Stimulated activated CD4-positive, alpha-beta T cell treated with anti-CD3 and anti-CD28 coated beads, Interleukin-2, amount 100 ng/mL, for 24 hours (primary cell): ENCODE data around the gene CNGB1.
"Not testable (repeated sequence)": the region's sequence is repeated elsewhere in the genome, so short reads cannot be mapped to it uniquely, and the experiment has no call there.

Experiments
- DNase-seq, 2 donors: peaks; one replicate each; pipeline ENCODE4 v3.0.0-alpha.2; 2020

The CNGB1 gene

DNA sequence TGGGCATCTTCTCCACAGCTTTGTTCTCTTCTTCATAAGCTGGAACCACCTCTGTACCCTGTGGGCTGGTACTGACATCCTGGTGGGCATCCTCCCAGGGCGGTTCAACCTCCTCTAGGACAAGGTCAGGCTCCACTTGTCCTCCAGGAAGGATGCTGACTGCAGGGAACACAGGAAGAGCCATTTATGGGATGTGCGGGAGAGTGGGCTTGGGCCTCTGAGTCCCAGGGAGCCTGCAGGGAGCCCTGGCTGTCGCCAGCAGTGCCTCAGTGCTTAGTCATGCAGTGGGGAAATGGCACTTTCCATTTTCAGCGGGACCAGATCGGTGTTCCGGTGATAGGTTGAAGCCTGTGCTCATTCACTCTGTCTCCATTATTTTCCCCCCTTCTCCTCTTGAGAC, 20.5 kb downstream of the CNGB1 start:
- DNase-seq = no peak

DNA sequence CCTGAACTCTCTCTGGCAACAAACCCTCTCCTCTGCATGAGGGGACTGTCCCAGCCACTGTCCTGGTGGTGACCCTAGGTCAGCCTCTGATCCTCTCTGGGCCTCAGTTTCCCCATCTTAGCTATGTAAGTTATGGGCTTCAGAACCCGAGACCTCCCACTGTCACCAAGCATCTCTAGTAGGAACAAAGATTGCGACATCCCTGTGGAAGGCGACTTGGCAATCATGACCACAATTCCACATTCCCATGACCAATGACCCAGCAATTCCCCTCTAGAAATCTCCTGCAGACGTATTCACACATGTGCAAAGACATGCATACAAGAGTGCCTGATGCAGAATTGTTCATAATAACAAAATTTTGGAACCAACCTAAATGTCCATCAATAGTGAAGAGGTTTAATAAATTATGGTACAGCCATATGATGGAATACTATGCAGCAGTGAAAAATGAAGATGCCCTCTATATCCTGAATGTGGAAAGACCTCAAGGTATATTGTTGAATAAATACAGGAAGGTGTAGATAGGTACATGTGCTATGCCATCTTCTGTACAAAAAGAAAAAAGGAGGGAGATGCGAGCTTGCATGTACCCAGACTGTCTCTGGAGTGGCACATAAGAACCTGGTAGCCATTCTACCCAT, 21.2 kb downstream of the CNGB1 start:
- no peak for DNase-seq

- no peak for DNase-seq
Measured at GRCh38 chr16:57949013-57949412, 21.9 kb downstream of the CNGB1 start.

GRCh38 chr16:57948027-57948426, 22.9 kb downstream of the CNGB1 start:
- DNase-seq = no peak

GRCh38 chr16:57947261-57947660, 23.7 kb downstream of the CNGB1 start:
- no peak for DNase-seq

DNA sequence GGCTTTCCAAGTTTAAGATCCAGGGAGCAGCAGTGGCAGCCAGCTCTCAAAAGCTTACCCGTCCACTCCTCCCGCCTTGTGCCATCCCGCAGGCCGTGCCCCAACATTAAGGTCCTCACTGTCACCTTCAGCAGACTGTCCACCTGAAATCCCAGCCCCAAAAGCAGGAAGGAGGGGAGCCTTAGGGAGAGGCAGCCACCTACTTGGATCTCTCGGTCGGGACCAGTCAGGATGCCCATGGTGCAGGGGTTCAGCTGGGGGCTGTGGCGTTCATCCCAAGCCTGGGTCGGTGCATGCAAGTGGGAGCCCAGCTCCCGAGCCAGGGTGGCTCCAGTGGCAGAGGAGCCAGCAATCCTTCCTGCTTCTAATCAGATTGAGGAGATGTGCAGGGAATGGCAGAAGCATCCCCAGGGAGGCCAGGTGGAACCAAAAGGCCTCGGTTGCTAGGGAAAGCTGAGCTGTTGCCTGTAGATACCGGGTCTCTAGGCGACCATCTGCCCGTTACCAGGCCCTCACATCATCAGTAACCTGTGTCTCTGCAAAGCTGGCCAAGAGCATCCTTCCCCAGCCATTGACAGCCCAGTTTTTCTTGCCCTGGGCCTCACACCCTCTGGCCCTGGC, 24.6 kb downstream of the CNGB1 start:
- DNase-seq = no peak

DNA sequence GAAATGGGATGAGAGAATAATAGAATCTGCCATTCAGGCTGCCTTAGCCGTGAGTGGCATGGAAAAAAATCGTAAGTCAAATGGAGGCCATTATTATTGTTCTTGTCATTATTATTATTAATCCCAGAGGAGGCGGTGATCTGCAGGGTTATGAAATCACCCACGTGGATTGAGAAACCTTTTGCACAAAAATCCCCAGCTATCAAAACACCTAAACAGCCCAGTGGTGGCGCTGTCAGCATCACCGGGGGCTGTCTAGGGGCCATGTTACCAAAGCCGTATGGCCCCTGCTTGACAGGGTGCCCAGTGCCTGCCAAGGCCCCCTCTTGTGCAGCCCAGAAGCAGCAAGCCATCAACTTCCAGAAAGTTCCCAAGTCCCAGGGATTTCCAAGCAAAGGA, 25.2 kb downstream of the CNGB1 start:
- no peak for DNase-seq

- DNase-seq = no peak
Measured at GRCh38 chr16:57944970-57945739, 25.8 kb downstream of the CNGB1 start.

GRCh38 chr16:57943381-57943780, 27.5 kb downstream of the CNGB1 start:
- DNase-seq = not testable (repeated sequence)

- DNase-seq = not testable (repeated sequence)
Measured at GRCh38 chr16:57941901-57942300, 29.0 kb downstream of the CNGB1 start.

- DNase-seq = no peak
Measured at GRCh38 chr16:57941016-57941664, 29.8 kb downstream of the CNGB1 start.

DNA sequence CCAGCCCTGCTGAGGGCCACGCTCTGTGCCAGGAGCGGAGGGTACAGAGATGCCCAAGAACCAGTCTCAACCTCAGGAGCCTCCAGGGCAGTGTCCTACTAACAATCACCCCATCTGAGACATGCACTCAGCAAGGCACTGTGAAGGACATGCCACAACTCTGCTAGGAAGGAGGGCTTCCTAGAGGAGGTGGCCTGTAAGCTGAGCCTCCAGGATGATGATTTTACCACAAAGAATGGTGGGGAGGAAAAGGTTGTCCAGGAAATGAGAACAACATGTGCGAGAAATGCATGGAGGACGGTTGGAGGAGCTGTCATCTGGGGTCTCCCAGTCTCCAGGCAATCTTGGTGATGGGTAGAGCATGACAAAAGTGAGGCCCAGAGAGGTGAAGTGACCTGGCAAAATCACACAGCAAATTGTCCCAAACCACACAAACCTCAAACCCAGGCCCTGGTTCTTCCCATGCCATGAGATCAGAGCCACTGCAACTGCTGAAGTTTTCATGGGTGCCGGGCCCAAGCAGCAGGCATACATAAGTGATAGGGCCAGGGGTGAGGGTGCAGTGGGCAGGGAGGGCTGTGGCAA, 30.5 kb downstream of the CNGB1 start:
- DNase-seq = no peak

GRCh38 chr16:57939872-57940224, 31.1 kb downstream of the CNGB1 start:
- no peak for DNase-seq

- no peak for DNase-seq
Measured at GRCh38 chr16:57938936-57939871, 31.7 kb downstream of the CNGB1 start.

- no peak for DNase-seq
Measured at GRCh38 chr16:57938484-57938883, 32.4 kb downstream of the CNGB1 start.

DNA sequence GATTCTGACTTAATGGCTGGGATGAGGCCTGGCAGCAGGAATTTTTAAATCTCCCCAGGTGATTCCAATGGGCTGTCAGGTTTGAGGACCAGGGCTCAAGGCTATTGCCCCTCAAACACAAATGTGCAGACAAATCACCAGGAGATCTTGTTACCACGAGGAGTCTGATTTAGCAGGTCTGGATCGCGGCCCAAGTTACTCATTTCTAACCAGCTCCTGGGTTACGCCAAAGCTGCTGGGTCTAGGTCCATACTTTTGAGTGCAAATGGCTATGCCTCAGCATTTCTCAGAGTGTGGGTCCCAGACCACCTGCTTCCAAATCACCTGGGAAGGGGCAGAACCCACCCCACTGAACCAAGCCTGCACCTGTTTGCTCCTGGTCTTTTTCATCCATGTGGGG, 33.1 kb downstream of the CNGB1 start:
- DNase-seq = no peak

DNA sequence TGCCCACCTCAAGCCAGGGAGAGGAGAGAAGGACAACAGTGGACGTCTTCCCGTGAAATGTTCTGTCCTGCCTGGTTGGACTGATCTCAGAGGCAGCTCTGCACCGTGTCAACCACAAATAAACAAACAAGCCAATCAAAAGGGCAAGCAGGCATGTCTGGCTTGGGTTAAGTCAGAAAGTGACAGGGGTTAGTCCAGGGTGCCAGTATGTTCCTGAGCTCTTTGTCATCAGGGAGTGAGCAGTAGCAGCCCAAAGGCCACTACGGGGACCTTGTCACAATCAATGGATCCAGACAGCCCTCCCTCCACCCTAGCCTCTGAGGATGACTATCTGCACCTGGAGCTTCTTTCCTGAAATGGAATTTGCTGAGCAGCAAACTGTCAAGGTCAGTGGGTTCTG, 35.0 kb downstream of the CNGB1 start:
- no peak for DNase-seq

DNA sequence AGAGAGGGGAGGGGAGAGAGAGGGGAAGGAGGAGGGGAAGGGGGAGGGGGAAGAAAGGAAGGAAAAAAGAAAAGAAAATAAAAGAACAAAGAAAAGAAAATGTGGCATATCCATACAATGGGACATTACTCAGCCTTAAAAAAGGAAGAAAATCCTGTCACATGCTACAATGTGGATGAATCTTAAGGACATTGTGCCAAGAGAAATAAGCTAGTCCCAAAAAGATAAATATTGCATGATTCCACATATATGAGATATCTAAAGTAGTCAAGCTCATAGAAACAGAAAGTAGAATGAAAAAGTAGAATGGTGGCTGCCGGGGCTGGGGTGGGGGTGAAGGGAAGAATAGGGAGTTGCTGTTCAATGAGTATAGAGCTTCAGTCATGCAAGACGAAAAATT, 40.4 kb downstream of the CNGB1 start:
- DNase-seq = no peak

GRCh38 chr16:57929250-57929649, 41.7 kb downstream of the CNGB1 start:
- DNase-seq = no peak

- DNase-seq = no peak
Measured at GRCh38 chr16:57926041-57926440, 44.9 kb downstream of the CNGB1 start.

GRCh38 chr16:57925310-57925709, 45.6 kb downstream of the CNGB1 start:
- DNase-seq = no peak

DNA sequence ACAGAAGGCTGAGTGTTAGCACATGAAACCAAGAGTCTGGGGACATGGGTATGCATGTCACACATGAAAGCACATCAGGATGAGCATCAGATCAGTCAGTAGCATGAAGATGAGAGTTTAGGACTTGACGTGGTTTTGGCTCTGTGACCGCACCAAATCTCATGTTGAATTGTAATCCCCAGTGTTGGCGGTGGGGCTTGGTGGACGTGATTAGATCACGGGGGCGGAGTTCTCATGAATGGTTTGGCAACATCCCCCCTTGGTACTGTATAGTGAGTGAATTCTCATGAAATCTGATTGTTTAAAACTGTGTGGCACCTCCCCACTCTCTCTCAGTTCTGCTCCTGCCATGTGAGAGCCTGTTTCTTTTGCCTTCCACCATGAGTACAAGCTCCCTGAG, 46.4 kb downstream of the CNGB1 start:
- DNase-seq = no peak
